HG03439 (cell line): ENCODE results near the gene ATRIP.
"Not testable (repeated sequence)": the region's sequence is repeated elsewhere in the genome, so short reads cannot be mapped to it uniquely, and the experiment has no call there.

Experiments
- ATAC-seq: cut with Tn5 transposase; IDR thresholded peaks from one replicate; pipeline ENCODE4 v1.9.1; 2021; ENCODE audit warnings: mild to moderate bottlenecking, moderate library complexity; ENCODE audit not compliant: unreplicated experiment

The ATRIP gene

DNA sequence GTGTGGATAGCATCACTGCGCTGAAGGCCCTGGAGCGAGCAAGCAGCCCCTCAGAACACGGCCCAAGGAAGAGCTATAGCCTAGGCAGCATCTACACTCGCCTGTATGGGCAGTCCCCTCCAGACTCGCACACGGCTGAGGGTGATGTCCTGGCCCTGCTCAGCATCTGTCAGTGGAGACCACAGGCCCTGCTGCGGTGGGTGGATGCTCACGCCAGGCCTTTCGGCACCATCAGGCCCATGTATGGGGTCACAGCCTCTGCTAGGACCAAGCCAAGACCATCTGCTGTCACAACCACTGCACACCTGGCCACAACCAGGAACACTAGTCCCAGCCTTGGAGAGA is 20.5 kb downstream of the ATRIP start:
- ATAC-seq: no peak

- no peak for ATAC-seq
Observed at GRCh38 chr3:48467473-48468267, 21.1 kb downstream of the ATRIP start.

DNA sequence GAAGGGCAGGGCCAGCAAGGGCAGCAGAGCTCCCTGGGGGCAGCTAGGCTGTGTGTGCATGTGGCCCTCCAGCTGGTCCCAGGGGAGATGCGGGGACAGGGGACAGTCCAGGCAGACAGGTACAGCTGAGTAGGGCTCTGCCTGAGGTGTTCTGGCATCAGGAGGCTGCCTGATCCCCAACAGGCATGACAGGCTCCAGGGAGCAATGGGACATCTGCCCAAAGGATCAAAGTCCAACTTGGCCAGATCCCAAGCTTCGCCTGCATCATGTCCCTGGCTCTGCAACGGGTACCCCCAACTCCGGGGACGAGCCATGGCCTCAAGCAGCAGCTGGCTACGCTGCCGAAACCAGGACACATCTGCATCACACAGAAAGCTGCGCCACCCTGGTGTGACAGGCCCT is 21.8 kb downstream of the ATRIP start:
- ATAC-seq: no peak

DNA sequence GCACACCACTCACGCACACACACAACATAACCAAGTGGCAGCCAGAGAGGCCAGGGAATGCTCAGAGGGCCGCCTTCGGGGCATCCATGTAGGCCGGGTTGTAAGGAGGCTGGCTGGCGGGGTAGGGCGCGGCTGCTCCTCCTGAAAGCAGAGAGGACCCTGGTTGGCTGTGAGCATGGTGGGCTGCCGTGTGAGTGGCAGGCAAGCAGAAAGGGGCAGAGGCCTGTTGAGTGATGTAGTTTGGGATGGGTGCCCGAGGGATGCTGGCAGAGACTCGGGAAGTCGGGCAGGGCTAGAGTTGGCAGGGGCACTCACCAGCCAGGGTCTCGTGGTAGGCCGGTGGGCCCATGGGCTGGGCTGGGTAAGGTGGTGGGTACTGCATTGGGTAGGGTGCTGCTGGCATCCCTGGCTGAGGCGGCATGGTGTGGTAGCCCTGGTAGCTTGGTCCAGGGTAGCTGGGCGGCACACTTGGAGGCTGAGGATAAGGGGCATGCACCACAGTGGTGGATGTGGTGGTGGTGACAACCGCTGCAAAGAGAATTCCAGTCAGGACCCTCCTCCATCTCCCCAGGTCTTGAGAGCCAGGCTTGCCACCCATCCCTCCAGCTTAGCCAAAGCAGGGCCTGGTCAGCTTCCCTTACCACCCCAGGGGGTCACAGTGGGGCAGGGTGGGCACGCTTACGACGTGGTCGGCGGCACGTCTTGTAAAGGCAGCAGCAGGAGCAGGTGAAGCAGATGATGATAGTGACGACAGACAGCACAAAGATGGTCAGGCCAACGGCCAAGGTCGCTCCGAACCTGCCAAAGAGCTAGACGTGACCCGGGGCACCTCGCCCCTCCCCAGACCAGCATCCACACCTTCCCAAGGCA is 22.7 kb downstream of the ATRIP start:
- ATAC-seq: no peak

DNA sequence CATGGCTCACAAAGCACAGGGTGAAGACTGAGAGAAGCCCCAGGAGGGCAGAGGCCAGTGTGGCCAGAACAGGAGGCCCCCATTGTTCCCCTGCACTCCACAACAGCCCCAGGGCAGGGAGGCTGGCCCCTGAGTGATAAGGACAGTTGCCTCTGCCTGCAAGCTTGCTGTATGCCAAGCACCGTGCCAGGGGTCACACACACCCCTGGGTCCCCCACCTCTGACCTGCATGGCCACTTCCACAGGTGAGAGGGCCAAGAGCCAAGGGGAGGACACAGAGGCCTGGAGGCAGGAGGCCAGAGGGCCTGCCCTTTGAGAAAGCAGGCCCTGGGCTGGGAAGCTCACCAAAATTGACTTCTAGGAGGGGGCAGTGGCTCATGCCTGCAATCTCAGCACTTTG is 23.7 kb downstream of the ATRIP start:
- no peak for ATAC-seq

- no peak for ATAC-seq
Observed at GRCh38 chr3:48472673-48472922, 26.1 kb downstream of the ATRIP start.

- ATAC-seq: peak; percentile 79
Observed at GRCh38 chr3:48472923-48473616, 26.5 kb downstream of the ATRIP start.

GRCh38 chr3:48473617-48473952 is 27.0 kb downstream of the ATRIP start:
- no peak for ATAC-seq

DNA sequence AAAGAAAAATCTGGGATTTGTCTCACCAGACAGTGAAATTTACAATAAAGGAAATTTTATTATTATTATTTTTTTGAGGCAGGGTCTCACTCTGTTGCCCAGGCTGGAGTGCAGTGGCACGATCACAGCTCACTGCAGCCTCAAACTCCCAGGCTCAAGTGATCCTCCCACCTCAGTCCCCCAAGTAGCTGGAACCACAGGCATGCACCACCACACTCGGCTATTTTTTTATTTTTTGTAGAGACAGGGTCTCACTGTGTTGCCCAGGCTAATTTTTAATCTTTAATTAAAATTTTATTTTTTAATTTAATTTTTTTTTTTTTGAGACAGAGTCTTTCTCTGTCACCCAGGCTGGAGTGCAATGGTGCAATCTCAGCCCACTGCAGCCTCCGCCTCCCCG is 27.5 kb downstream of the ATRIP start:
- not testable (repeated sequence) for ATAC-seq

GRCh38 chr3:48474619-48475018 is 28.1 kb downstream of the ATRIP start:
- no peak for ATAC-seq

DNA sequence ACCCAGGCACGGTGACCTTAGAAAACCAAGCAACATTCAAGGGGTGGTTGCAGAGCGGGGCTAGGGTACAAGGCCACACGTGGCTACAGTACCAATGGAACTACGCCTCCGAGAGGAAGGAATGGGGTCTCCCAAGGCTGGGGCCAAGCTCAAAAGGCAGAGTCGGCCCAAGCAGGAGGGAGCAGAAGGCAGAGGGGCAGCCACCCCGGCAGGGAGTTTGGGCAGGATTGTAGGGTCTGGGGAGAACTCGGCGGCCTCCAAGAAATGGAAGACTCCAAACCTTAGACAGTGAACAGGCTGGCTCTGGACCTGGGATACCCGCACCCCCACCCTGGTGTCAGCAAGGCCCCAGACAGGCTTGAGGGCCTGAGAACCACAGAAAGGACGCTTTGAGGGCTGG is 28.7 kb downstream of the ATRIP start:
- ATAC-seq: no peak

DNA sequence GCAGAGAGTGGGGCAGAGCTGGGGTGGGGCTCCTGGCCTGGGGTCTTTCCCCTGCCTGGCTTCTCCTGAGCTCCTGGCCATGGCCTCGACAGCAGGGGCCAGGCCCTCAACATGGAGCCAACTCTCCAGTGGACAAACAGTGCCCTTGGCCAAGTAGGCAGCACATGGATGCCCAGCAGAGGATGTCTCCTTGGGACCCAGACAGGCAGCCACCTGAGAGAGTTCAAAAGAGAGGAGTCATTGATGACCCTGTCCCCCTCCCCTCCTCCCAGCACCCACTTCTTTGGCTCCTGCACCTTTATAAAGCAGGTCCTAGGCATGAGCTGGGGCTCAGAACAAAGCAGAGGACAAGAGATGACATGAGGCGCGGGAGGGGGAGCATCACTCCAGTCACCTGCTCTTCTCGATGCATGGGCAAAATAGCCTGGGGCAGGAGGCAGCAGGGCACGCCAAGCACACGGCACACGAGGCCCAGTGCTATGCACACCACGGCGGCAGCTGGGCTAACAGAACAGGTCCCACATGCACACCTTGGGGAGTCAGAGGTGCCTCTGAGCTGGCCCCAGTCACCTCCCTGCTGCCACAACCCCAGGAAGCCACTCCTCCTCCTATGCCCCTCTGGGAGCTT is 30.0 kb downstream of the ATRIP start:
- no peak for ATAC-seq

DNA sequence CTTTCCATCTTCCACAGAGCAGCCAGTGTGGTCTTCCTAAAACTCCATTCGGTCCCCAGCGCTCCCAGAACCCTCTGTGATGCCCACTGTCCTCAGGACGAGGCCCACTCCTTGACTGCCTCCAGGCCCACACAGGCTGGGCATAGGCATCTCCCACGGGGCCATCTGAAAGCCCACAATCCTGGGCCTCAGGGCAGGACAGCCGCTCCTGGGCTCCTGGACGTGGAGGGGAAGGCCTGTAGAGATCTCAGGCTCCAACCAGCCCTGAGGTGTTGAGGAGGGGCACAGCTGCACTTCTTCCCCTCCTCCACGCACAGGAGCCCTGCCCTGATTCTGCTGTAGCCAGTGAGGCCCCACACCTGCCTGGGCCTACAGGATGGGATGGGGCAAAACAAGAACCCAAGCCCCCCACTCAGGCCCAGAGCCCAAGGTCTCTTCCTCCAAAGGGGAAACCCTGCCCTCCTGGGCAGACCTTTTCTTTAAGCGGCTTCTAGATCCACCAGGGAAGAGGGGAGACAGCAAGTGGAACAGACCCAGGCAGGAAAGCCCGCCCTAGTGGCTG is 31.5 kb downstream of the ATRIP start:
- no peak for ATAC-seq

- no peak for ATAC-seq
Observed at GRCh38 chr3:48478626-48479555, 32.4 kb downstream of the ATRIP start.

DNA sequence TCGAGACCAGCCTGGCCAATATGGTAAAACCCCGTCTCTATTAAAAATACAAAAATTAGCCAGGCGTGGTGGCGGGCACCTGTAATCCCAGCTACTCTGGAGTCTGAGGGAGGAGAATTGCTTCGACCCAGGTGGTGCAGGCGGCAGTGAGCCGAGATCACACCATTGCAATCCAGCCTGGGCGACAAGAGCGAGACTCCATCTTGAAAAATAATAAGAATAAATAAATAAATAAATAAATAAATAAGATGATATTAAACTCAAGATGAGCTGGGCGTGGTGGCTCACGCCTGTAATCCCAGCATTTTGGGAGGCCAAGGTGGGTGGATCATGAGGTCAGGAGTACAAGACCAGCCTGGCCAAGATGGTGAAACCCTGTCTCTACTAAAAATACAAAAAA is 34.4 kb downstream of the ATRIP start:
- ATAC-seq: not testable (repeated sequence)

DNA sequence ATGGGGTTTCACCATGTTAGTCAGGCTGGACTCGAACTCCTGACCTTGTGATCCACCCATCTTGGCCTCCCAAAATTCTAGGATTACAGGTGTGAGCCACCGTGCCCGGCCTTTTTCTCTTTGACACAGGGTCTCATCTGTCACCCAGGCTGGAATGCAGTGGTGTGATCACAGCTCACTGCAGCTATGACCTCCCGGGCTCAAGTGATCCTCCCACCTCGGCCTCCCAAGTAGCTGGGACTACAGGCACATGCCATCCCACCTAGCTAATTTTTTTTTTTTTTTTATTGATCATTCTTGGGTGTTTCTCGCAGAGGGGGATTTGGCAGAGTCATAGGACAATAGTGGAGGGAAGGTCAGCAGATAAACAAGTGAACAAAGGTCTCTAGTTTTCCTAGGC is 36.3 kb downstream of the ATRIP start:
- ATAC-seq: not testable (repeated sequence)

DNA sequence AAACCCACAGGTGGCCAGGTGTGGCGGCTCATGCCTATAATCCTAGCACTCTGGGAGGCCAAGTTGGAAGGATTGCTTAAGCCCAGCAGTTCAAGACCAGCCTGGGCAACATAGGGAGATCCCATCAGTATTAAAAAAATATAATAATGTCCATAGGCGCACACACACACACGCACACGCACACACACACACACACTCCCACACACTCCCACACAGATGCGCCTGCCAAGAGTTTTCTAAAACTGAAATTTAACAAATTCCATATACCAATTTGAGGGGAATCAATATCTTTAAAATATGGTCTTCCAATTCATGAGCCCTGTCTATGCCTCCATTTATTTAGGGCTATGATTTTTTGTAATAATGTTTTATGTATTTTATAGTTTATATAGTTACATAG is 40.4 kb downstream of the ATRIP start:
- ATAC-seq: no peak

- ATAC-seq: no peak
Observed at GRCh38 chr3:48492461-48493202, 46.1 kb downstream of the ATRIP start.

GRCh38 chr3:48493203-48493501 is 46.6 kb downstream of the ATRIP start:
- ATAC-seq: no peak

DNA sequence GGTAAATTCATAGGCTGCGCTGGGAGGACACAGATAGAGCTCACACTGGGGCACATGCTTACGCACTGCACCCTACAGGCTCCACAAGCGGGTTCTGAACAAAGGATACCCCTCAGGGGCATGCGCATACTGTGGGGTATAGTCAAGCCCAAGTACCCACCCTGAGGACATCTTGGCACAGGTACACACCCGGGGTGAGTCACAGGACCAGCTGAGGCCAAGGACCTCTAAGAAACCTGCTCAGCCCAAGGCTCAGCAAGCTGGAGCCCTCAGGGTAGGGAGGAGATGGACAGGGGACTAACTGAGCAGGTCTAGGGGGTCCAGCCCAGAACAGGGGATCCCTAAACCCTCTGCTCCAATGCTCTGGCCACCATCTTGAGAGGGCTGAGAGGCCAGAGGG is 54.1 kb downstream of the ATRIP start:
- ATAC-seq: no peak
